ENCODE results near the gene ARPIN.
"Not testable (repeated sequence)": the region's sequence is repeated elsewhere in the genome, so short reads cannot be mapped to it uniquely, and the experiment has no call there.

ARPIN gene

GRCh38 chr15:89880727-89881126 lies 32.0 kb downstream of the ARPIN start:
- Mint-ChIP-seq H3K4me1 (ENCODE audit: low read depth) (peaks cover 29% of the 10 kb centered on the region), H3K36me3 (ENCODE audit: low read depth) (peaks cover 73% of the 10 kb centered on the region), H3K9me3 (no peaks in the 10 kb centered on the region), H3K27me3 (no peaks in the 10 kb centered on the region), H3K4me3 (no peak overlapping the region), H3K27ac (no peak overlapping the region)
- intact Hi-C loops (cut with micrococcal nuclease), result no loop called here

DNA sequence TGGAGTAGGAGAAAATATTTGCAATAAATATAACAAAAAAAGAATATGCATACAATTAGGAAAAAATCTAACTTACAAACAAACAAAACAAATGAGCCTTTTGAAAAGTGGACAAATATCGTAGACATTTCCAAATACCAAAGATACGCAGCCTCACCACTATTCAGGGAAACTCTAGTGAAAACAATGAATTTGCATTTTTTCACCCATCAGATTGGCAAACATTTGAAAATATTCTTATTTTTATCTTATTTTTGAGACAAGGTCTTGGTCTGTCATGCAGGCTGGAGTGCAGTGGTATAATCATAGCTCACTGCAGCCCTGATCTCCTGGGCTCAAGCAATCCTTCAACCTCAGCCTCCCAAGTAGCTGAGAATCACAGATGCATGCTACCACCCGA lies 34.4 kb downstream of the ARPIN start:
- Mint-ChIP-seq H3K36me3 (ENCODE audit: low read depth) (peaks cover 73% of the 10 kb centered on the region), H3K4me1 (ENCODE audit: low read depth) (peaks cover 34% of the 10 kb centered on the region), H3K4me3 (no peak overlapping the region), H3K9me3 (no peaks in the 10 kb centered on the region), H3K27ac (peak overlapping the region; percentile 60), H3K27me3 (no peaks in the 10 kb centered on the region)
- intact Hi-C loops (cut with micrococcal nuclease), result loop anchor here (5.0 kb wide), 1 partner anchor 66 kb away; the partner anchor contains the start of gene ANPEP

GRCh38 chr15:89877083-89877425 lies 35.7 kb downstream of the ARPIN start:
- Mint-ChIP-seq H3K27ac (peak overlapping the region; percentile 86), H3K4me1 (ENCODE audit: low read depth) (peaks cover 26% of the 10 kb centered on the region), H3K9me3 (no peaks in the 10 kb centered on the region), H3K4me3 (no peak overlapping the region), H3K36me3 (ENCODE audit: low read depth) (peaks cover 68% of the 10 kb centered on the region), H3K27me3 (no peaks in the 10 kb centered on the region)
- intact Hi-C loops (cut with micrococcal nuclease), result loop anchor here (5.0 kb wide), 1 partner anchor 65 kb away; the partner anchor contains the start of gene ANPEP

- H3K4me1 Mint-ChIP-seq (ENCODE audit: low read depth), result peaks cover 26% of the 10 kb centered on the region
- H3K9me3 Mint-ChIP-seq, result no peaks in the 10 kb centered on the region
- intact Hi-C loops (cut with micrococcal nuclease), result loop anchor here (5.0 kb wide), 1 partner anchor 64 kb away; the partner anchor contains the start of gene ANPEP
- H3K27ac Mint-ChIP-seq, result peak overlapping the region; percentile 86
- no peak overlapping the region for H3K4me3 Mint-ChIP-seq
- no peaks in the 10 kb centered on the region for H3K27me3 Mint-ChIP-seq
- peaks cover 68% of the 10 kb centered on the region for H3K36me3 Mint-ChIP-seq (ENCODE audit: low read depth)
Observed at GRCh38 chr15:89876396-89877082, 36.2 kb downstream of the ARPIN start.

GRCh38 chr15:89875741-89876140 lies 37.0 kb downstream of the ARPIN start:
- Mint-ChIP-seq H3K9me3 (no peaks in the 10 kb centered on the region), H3K36me3 (ENCODE audit: low read depth) (peaks cover 68% of the 10 kb centered on the region), H3K27me3 (no peaks in the 10 kb centered on the region), H3K4me1 (ENCODE audit: low read depth) (peaks cover 26% of the 10 kb centered on the region), H3K27ac (peak overlapping the region; percentile 86), H3K4me3 (no peak overlapping the region)
- intact Hi-C loops (cut with micrococcal nuclease), result loop anchor here (1.0 to 5.0 kb wide), 3 partner anchors 47 to 115 kb away; partner anchors contain the start of gene ANPEP

GRCh38 chr15:89874926-89875564 lies 37.7 kb downstream of the ARPIN start:
- Mint-ChIP-seq H3K4me1 (ENCODE audit: low read depth) (peaks cover 32% of the 10 kb centered on the region), H3K27ac (peak overlapping the region; percentile 86)

DNA sequence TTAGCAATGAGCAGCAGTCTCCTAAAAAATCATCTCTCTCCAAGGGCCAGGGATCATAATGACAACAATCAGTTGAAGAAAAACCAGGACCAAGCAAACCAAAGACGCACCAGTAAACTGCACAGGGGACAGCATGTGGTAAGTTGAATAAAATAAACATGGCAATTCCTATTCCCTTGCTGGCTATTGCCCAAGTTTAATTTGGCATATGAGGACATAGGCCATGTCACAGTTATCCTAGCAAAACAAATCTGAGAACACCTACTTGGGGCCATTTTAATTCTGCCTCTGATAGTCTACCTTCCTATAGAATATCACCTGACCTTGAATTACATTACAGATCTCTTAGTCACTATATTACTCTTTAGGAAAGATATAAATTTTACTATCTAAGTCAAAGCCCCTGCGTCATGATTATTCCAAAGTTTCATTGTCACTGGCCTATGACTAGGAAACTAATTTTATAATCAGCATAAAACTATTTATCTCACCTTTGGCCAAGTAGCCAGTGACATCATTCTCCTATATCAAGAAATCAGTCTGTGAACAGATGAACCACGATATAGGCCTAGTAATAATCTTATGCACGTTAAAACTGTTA lies 42.0 kb downstream of the ARPIN start:
- no peak overlapping the region for H3K4me3 Mint-ChIP-seq
- H3K36me3 Mint-ChIP-seq (ENCODE audit: low read depth), result peaks cover 66% of the 10 kb centered on the region
- no peak overlapping the region for H3K27ac Mint-ChIP-seq
- no peaks in the 10 kb centered on the region for H3K9me3 Mint-ChIP-seq
- intact Hi-C loops (cut with micrococcal nuclease), result no loop called here
- H3K27me3 Mint-ChIP-seq, result no peaks in the 10 kb centered on the region
- H3K4me1 Mint-ChIP-seq (ENCODE audit: low read depth), result peaks cover 17% of the 10 kb centered on the region

More at GRCh38 chr15:89874926-89875564, 37.7 kb downstream of the ARPIN start:
- Mint-ChIP-seq H3K4me3 (no peak overlapping the region), H3K27me3 (no peaks in the 10 kb centered on the region), H3K36me3 (ENCODE audit: low read depth) (peaks cover 69% of the 10 kb centered on the region), H3K9me3 (no peaks in the 10 kb centered on the region)
- intact Hi-C loops (cut with micrococcal nuclease), result loop anchor here (1.0 to 5.0 kb wide), 3 partner anchors 46 to 115 kb away; partner anchors contain the start of gene ANPEP

DNA sequence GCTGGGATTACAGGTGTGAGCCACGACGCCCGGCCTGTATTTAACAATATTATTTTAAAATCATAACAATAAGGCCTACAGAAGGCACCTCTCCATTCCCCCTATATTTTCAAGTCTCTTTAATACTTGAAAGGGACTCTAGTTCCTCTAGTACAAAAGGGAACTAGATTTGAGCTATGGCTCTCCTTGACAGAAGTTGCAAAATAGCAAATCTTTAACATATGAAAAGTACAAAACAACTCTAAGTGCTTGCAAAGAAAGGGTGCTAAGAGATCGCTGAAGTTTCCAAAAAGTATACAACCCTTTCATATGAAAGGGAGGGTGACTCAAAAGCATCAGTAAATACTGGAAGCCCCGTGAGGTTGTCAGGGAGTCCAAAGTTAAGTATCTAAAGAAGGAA lies 42.7 kb downstream of the ARPIN start:
- Mint-ChIP-seq H3K4me3 (no peak overlapping the region), H3K36me3 (ENCODE audit: low read depth) (peaks cover 62% of the 10 kb centered on the region), H3K27me3 (no peaks in the 10 kb centered on the region), H3K4me1 (ENCODE audit: low read depth) (peaks cover 9% of the 10 kb centered on the region), H3K9me3 (no peaks in the 10 kb centered on the region), H3K27ac (no peak overlapping the region)
- intact Hi-C loops (cut with micrococcal nuclease), result no loop called here

- Mint-ChIP-seq H3K36me3 (ENCODE audit: low read depth) (peaks cover 64% of the 10 kb centered on the region), H3K4me1 (ENCODE audit: low read depth) (peaks cover 11% of the 10 kb centered on the region)
- H3K27ac Mint-ChIP-seq; H3K27me3 Mint-ChIP-seq; H3K4me3 Mint-ChIP-seq; intact Hi-C loops (cut with micrococcal nuclease); H3K9me3 Mint-ChIP-seq: not testable (repeated sequence)
Observed at GRCh38 chr15:89869490-89869889, 43.3 kb downstream of the ARPIN start.

GRCh38 chr15:89864958-89865739 lies 47.6 kb downstream of the ARPIN start:
- intact Hi-C loops (cut with micrococcal nuclease), result no loop called here
- no peak overlapping the region for H3K27ac Mint-ChIP-seq
- H3K4me1 Mint-ChIP-seq (ENCODE audit: low read depth), result peaks cover 9% of the 10 kb centered on the region
- H3K27me3 Mint-ChIP-seq, result no peaks in the 10 kb centered on the region
- no peaks in the 10 kb centered on the region for H3K9me3 Mint-ChIP-seq
- H3K4me3 Mint-ChIP-seq, result no peak overlapping the region
- H3K36me3 Mint-ChIP-seq (ENCODE audit: low read depth), result peaks cover 31% of the 10 kb centered on the region

- Mint-ChIP-seq H3K36me3 (ENCODE audit: low read depth) (peaks cover 21% of the 10 kb centered on the region), H3K27ac (no peak overlapping the region), H3K27me3 (no peaks in the 10 kb centered on the region), H3K9me3 (no peaks in the 10 kb centered on the region), H3K4me3 (no peak overlapping the region), H3K4me1 (ENCODE audit: low read depth) (peaks cover 6% of the 10 kb centered on the region)
- intact Hi-C loops (cut with micrococcal nuclease), result no loop called here
Observed at GRCh38 chr15:89863918-89864317, 48.8 kb downstream of the ARPIN start.

DNA sequence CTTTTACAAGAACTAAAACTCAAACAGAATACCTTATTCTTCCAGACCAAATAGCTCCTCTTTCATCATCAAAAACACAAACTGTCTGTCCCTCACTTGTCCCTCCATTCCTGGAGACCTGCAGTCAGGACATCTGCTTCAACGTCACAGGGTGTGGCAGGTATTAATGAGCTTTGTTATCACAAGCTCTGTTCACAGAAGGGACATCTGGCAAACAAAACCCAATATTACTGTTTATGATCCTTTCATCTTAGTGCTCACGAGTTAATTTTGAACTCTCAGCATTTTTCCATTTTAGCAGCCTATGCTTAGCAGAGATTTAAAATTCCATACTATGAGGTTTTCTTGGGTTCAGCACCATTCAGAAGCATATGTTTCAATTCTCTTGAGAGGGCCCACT lies 51.9 kb downstream of the ARPIN start:
- no peaks in the 10 kb centered on the region for H3K27me3 Mint-ChIP-seq
- H3K4me1 Mint-ChIP-seq (ENCODE audit: low read depth), result peaks cover 6% of the 10 kb centered on the region
- no peaks in the 10 kb centered on the region for H3K9me3 Mint-ChIP-seq
- H3K4me3 Mint-ChIP-seq, result no peak overlapping the region
- intact Hi-C loops (cut with micrococcal nuclease), result no loop called here
- H3K27ac Mint-ChIP-seq, result no peak overlapping the region
- peaks cover 37% of the 10 kb centered on the region for H3K36me3 Mint-ChIP-seq (ENCODE audit: low read depth)

DNA sequence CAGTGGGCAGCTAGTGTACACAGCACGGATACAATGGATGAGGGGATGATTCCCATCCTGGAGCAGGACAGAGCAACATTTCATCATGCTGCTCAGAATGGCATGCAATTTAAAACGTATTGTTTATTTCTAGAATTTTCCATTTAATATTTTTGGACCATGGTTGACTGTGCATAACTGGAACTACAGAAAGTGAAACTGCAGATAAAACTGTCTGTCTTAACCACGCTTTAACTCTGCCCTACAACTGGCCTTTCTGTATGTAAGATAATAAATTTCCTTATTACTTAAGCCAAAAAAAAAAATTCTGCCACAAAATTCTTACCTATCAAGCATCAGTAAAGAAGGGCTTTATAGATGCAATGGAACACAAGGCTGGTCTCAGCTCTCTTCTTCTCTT lies 52.3 kb downstream of the ARPIN start:
- Mint-ChIP-seq H3K4me1 (ENCODE audit: low read depth) (peaks cover 6% of the 10 kb centered on the region), H3K27me3 (no peaks in the 10 kb centered on the region), H3K36me3 (ENCODE audit: low read depth) (peaks cover 34% of the 10 kb centered on the region), H3K9me3 (no peaks in the 10 kb centered on the region), H3K4me3 (no peak overlapping the region), H3K27ac (no peak overlapping the region)
- intact Hi-C loops (cut with micrococcal nuclease), result no loop called here

All from dendritic cell treated with granulocyte-macrophage colony-stimulating factor and Interleukin-4, amounts not matched to agents 40 ng/mL and 50 ng/mL, for 4 days (primary cell).